Endometrium (tissue), 2 donors: ENCODE measurements around the gene MAP2K7.
"Not testable (repeated sequence)": the region's sequence is repeated elsewhere in the genome, so short reads cannot be mapped to it uniquely, and the experiment has no call there.

Experiments
- FAIRE-seq: peaks from 2 replicates; lab custom pipeline; 2012; peaks lifted over from hg19 to GRCh38; lab: Jason Lieb, UNC
- donor health status: control.
- donor health status: control.

MAP2K7 gene

DNA sequence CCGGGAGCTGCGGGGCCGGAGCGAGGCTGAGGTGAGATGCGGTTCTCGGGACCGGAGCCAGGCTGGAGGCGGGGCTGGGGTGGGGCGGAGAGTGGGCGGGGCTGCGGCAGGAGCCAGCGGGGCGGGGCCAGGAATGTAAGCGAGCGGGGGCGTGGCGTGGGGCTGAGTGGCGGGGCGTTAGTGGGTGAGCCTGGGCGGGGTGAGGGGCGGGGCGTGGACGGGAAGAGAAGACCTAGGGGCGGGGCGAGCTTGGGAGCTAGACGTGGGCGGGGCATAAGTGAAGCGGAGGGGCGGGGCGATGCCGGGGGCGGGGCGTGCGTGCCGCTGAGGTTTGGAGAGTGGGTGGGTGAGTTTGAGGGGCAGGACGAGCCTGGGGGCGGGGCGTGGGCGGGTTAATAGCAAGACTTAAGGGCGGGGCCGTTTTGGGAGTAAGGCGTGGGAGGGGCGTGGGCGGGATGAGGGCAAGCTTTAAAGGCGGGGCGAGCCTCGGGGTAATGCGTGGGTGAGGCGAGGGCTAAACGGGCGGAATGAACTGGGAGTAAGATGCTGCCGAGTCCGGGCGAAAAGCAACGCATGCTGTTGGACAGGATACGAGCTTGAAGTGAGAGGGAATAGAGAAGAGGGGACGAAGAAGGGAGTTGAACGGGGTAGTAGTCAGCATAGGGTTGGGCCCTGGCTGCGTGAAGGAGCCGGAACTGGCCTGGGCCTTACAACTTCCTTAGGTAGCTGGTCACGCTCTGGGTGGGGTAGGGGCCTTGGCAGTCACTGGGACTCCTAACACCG, 17.0 kb downstream of the MAP2K7 start:
- FAIRE-seq = no peak

DNA sequence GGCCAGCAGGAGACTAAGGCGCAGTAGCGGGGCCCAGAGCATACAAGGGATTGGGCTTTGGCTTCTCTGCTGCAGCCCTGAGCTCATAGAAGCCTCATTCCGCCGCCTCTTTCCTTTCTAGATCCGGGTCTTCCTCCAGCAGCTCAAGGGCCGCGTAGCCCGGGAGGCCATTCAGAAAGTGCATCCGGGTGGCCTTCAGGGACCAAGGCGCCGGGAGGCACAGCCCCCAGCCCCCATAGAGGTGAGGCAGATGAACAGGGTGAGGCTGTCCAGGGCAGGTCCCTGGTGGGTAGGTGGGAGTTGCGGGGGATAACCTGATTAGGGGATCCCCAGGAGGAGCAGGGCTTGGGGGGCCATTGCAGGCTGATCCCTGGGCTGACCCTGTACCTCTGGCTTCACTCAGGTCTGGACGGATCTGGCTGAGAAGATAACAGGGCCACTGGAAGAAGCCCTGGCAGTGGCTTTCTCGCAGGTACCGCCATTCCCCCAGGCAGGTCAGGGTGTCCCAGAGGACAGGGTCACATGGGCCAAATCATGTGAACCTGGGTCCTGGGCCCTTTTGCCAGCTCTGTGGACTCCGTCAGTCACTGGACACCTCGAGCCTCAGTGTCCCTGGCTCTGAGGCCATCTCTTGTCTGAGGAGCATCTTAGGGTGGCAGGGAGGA, 17.8 kb downstream of the MAP2K7 start:
- no peak for FAIRE-seq

DNA sequence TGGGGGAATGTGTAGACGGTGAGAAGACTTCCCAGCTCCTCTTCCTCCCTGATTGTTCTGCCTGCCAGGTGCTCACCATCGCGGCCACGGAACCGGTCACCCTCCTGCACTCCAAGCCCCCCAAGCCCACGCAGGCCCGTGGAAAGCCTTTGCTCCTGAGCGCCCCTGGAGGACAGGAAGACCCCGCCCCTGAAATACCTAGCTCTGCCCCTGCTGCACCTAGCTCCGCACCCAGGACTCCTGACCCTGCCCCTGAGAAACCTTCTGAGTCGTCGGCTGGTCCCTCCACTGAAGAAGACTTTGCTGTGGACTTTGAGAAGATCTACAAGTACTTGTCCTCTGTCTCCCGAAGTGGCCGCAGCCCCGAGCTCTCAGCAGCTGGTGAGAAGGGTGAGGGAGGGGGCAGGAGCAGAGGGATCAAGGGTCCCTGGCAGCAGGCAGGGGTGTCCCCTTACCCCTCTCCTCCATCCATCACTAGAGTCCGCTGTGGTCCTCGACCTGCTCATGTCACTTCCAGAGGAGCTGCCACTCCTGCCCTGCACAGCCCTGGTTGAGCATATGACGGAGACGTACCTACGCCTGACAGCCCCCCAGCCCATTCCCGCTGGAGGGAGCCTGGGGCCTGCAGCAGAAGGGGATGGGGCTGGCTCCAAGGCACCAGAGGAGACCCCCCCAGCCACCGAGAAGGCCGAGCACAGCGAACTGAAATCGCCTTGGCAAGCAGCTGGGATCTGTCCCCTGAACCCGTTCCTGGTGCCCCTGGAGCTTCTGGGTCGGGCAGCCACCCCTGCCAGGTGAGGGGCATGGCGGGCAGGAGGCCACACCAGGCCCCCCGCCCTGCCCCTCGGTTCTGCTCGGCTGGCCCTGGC, 18.5 kb downstream of the MAP2K7 start:
- no peak for FAIRE-seq

DNA sequence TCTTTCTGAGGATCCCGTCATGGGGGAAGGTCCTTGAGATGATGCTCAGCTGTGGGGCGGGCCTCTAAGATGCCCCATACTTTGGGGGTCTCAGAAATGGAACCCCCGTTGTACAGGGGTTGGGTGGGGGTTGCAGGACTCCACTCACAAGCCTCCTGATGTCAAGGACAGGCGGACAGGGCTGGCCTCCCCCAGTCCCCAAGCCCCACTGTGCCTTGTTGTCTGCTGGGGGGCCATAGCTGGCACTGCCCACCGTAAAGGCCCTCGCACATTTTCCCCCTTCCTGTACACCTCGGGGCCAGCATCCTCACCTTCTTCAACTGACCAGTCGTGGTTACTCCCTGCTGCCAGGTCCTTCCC, 19.1 kb downstream of the MAP2K7 start:
- no peak for FAIRE-seq

DNA sequence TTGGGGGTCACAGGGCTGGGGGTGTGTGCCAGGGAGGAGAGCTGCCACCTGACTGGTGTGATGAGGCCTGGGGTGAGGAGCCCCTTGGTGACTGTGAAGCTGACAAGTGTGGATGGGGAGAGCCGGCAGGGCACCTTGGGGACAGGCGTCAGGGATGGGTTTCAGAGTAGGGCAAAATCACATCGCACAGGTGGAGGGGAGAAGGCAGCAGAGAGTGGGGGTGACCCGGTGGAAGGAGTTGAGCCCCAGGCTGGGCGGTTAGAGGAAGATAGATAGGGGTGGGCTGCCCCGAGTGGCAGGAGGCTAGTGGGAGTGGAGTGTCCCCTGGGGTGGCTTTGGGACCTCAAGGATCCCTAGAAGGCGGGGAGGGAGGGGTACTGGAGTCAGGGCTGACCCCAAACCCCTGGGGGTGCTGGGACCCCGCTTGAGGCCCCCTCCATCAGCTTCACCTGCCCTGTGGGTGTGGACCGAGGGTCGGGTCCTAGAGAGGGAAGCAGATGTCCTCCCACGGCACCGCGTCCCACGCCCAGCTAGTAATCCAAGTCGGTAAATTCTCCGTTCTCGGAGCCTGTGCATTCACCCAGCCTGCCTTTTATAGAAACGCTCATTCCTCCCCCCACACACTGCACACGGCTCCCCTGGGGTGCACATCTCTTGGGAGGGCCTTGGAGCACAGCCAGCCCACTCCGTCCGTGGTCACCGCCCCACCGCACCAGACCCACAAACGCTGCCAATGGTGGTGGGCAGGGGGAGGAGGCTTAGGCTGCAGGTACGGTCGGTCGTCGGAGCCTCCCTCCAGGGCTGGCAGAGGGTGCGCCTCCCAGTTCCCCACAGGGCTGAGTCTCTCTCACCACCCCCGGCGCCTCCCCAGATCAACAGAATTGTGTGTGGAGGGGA, 19.9 kb downstream of the MAP2K7 start:
- FAIRE-seq = no peak

DNA sequence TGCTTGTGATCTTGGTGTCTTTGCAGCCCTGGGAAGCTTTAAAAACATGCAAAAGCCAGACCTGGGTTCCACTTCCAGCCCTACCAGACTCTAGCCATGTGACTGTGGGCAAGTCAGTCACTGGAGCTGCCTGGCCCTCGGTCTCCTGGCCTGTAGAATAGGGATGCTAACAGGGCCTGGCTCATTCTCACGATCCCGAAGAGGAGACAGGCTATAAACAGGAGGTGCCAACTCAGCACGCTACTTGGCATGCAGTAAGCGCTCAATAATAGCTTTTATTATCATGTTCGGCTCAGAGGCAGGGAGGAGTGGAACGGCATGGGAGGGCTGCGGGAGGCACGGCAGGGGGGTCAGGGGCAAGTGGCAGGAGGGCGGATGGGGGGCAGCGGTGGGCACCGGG, 20.6 kb downstream of the MAP2K7 start:
- FAIRE-seq = no peak

DNA sequence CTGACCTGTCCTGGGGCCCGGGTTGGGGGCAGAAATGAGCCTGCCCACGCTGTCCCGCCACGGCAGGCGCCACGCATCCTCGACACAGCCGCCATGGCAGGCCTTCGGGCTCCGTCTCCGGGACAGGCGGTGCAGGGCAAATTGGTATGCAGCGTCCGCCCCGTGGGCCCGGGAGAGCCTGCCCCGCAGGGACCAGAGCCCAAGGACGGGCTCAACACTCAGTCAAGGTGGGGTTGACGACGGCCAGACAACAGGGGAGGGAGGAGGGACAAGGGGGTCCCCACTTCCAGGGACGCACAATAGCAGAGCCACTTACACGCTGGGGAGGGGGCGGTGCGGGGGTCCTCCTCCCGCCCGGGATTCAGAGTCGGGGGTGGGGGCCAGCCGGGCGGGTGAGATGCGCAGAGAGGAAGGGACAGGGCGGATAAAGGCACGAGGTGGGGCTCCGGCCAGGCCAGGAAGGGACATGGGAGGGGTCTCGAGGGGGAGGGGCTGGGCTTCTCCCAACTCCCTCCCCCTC, 21.0 kb downstream of the MAP2K7 start:
- no peak for FAIRE-seq

DNA sequence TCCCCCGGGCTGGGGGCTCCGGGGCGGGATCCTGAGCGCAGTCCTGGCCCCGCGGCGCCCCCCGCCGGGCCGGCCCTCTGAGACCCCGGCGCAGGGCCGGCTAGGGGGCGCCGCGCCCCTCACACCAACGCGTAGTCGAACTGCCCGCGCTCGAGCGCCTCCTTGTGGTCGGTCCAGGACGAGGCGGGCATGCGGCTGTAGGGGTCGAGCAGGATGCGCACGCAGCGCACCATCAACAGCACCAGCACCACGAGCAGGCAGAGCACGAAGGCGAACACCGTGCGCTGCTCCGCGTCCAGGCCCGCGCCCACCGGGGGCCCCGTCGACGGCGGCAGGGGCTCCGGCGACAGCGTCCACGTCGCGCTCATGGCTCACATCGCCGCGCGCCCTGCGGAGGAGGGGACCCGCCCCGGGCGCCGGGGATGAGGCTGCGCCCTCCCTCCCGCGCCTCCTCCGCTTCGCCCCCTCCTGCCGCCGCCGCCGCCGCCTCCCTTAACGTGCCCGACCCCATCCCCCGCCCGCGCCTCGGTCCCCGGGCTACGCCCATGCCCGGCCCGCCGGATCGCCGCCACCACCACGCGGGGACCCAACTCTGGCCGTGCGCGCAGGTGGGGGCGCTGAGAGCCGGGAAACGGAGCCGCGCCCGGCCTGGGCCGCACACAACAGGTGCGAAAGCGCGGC, 21.6 kb downstream of the MAP2K7 start:
- no peak for FAIRE-seq

DNA sequence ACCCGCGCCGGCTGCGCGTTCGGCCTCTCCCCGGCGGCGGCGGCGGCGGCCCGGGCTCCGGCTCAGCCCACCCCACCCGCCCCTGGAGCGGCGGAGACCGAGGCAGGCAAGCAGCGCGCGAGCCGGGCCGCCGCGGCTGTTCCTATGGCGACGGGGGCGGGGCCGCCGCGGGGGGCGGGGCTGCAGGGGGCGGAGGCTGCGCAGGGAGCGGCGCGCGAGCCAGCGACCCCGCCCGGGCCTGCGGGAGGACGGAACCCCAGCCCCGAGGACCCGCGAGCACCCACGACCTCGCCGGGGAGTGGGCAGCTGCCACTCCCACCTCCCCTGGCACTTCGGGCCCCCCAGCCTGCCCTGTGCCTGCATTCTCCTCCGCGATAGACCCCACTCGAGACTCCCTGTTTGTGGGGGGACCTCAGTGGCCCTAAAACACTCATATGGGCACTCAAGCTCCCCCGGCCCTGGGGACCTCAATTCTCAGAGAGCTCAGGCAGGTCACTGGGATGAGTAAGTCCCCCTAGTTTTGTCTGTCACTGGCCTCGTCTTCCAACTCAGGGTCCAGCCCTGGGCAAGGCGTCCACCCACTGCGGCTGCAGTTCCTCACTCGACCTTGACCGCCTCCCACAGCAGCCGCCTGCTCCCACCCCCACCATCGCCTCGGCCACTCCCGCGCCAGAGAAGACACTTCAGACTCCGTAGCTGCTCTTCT, 22.5 kb downstream of the MAP2K7 start, which contains the start of gene CTXN1:
TSS of gene CTXN1 (minus strand) at position 115 of the 706 bp plus-strand sequence. CDS start 597 bp downstream, outside the sequence.
- FAIRE-seq = no peak

DNA sequence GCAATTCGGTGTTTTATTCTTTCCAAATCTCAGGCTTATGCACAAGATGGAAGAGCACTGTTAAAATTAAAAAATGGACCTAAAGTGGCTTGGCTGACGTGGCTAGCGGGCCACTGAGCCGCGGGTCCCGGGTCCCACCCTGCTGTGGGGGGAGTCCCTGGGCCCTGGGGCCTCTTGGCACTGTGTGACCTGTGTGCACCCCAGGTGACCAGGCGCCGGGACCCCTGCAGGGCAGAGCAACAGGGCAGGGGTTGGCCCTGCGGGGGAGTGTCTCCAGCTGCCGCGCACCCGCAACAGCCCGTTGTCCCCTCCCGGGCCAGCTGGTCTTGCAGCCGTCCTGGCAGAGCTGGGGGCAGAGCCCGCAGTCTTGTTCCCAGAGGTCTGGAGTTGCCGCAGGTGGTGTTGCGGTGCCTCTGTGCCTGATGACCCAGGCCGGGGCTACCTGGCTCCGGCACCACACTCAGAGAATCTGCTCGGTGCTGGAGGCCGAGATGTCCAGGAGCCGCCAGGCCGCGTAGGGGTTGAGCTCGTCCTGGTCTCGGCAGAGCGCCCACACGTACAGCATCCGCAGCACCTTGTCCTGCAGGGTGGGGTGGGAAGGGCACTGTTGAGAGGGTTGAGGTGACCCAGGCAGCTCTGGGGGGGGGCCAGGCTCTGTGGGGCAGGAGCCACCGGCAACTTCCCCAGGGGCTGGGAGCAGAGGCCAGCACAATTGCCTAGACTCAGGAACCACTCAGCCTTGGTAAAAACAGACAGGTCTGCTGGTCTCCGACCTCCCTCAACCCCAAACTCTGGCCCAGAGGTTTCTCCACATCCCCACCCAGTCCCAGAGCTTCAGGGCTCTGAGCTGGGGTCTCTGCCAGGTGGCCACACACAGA, 23.3 kb downstream of the MAP2K7 start:
- no peak for FAIRE-seq

DNA sequence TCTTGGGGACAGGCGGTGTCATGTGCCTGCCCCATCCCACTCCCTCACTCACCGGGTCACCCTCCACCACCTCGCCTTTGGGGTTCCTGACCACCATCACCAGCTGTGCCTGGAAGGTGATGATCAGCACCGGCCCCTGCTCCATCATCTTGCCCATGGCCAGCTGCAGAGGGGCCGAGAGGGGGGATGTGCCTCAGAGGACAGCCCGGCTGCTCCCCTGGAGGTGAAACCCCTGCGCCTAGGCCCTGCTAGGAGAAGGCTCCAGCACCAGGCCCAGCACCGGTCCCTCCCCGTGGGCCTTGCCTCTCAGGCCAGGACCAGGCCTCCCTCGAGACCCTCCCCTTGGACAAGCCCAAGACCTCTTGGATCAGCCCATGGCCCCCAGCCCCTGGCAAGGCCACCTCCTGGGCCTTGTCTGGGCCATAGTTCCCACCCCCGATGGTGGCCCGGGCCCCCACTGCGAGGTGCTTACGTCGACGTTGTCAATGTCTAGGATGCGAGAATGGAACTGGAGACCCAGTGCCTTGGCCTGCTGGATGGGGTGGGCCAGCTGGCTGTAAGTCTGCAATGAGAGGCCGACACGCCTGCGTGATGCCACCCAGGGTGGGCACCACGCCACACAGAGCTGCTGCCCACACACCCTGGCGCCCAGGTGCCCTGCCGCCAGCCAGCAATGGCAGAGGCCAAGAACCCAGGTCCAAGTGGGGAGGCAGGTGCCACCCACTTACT, 24.1 kb downstream of the MAP2K7 start:
- no peak for FAIRE-seq

DNA sequence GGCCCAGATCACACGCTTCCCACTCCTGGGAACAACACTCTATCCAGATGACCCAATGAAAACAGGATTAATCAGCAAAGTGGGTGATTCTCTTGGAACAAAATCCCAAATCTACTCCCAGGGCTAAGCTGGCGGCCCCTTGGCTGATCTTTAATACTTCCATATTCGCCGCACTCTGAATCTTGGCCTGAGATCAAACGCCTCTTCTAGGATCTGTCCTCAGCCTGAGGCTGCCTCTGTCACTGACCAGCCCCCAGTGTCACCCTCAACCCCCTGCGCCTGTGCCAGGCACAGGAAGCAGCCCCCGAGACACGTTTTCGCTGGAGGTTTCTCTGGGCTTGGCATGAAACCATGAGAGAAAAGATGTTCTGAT, 24.6 kb downstream of the MAP2K7 start:
- FAIRE-seq = no peak

DNA sequence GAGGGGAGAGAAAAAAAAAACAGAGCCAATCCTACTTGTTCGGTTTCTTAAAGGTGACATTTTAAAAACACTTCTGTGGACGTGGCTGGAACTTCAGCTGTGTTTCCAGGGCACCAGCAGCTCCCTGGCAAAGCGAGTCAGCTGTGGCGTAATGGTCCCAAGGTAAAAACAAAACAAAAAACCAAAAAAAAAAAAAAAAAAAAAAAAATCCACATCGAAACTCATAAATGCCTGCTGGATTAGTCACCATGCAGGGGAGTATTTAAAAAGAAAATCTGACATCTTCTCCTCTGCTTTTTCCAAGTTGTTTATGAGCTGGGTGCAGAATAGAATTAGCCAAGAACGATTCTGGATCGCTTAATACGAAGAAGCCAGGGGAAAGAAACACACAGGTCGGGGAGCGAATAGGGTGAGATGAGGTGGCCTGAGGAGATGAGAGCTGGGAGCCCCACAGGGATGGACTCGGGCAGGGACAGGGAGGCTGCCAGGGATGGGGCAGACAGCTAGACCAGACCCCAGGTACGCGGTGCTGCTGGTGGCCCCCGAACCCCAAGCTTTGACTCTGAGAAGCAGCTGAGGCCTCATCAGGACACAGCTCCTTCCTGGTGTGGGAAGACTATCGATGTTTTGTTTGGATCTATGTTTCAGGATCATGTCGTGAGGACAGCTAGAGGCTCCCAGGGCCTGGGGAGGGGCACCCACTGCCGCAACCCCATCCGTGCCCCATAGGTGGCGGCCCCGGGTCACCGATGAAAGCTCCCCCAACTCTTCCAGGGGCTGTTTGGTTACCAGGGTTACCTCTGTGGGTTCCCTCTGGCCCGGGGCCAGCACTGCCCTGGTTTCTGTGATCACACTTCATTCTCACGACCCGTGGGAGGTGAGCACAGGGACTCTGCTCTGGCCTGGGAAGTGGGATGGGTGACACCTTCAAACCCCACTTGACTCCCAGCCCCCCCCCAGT, 25.3 kb downstream of the MAP2K7 start:
- peak; percentile 98 for FAIRE-seq

DNA sequence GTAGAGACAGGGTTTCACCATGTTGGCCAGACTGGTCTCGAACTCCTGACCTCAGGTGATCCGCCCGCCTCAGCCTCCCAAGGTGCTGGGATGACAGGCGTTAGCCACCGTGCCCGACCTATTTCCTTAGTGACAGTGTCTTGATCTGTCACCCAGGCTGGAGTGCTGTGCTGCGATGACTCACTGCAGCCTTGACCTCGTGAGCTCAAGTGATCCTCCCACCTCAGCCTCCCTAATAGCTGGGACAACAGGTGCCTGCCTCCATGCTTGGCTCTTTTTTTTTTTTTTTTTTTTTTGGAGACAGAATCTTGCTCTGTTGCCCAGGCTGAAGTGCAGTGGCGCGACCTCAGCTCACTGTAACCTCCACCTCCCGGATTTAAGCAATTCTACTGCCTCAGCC, 26.4 kb downstream of the MAP2K7 start:
- FAIRE-seq = not testable (repeated sequence)

DNA sequence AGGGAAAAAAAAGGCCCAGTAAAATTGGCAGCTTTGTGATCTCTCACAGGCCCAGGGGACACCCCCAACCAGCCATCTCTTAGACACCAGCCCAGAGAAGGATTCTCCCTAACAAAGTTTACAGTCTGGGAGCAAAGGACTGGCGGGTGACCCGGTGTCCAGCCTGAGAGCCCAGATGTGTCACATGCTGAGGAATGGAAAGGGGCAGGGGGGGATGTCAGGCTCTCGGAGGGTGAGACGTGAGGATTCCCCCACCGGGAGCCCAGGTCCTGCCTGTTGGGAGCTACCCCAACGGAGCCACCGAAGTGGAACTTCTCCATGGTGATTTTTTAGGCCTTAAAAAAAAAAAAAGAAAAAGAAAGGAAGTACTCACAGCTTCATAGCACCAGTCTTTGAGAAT, 27.1 kb downstream of the MAP2K7 start:
- no peak for FAIRE-seq

DNA sequence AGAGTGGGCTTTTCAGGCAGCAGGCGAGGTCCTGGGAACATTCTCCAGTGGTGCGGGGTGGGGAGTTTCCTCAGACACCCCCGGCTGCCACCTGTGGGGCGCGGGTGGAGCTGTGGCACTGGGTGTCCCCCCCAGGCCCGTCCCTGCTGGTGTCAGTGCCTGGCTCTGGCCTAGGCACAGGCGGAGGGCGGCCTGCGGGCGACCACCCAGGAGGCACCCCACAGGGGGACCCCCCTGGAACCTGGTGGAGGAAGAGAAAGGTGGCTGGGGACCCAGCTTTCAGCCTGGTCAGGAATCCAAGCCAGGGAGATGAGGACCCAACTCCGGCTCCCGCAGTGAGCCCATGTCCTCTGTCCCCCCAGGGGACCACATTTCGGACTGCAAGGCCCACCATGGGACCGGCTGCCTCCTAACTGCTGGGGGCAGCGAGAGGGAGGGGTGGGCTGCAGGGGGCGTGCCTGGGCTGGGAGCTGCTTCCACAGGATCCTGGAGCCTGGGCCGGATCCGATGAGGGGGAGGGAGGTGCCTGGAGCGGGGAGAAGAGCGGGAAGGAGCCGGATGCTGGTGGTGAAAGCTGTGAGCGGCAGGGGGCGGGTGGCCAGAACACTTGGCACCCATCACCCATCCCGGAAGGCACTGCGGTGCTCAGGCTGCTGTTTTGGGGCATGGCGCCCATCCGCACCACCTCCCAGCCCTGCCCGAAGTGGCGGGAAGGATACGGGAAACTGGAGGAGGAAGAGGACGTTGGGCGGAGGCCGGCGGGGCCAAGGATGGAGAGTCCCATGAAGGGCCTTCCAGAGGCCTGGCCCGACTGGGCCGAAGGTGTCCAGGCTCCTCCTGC, 27.8 kb downstream of the MAP2K7 start:
- no peak for FAIRE-seq
